ENCODE data around the gene MIDN.

Gene MIDN

GRCh38 chr19:1279782-1280341 is 31.5 kb downstream of the MIDN start:
- no peak overlapping the region for H3K4me3 ChIP-seq (ENCODE audit: low read depth, low read length)
- TF ChIP-seq CTCF (IDR thresholded peaks at IDR 0.05; ENCODE audit: low read depth, low read length, missing control alignments) = peak; percentile 99
- DNase-seq (ENCODE audit: low read depth) = no peak

DNA sequence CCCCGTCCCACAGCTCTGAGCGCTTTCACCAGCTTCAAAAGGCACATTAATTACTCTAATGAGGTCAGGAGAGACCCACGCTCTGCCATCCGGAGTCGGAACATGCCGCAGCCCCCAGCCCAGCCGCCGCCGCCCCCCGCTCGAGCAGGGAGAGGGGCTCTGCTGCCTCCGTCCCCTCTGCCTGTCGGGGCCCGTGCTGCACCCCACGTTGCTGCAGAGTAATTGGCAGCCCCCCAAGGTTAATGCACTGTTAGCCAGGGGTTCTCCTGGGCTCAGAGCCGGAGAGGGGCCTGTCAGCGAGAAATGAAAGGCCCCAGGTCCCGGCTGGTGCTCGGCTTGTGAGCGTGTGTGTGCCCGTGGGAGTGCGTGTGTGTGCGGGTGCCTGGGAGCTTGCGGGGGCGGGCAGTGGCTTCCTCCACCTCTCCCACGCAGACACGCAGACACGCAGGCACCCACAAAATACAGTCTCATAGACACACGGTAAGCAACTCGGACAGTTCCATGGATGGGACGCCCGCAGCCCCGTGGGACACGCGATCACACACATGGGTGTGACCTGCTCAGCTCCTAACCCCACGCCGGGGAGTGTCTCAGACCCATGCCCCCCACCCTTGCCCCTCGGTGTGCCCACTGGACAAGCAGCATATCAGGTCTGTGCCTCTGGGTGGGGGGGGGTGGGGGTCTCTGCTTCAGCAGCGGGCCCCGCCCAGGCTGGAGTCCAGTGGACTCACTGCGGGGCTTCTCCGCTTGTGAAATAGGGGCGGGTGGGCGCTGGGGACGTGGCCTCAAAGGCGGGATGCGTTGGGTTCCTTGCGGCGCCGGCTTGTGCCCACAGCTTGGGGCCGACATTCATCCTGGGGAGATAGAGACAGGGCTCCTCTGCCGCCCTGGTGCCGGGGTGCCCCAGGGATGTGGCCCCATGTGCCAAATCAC is 32.5 kb downstream of the MIDN start:
- no peak overlapping the region for H3K4me3 ChIP-seq (ENCODE audit: low read depth, low read length)
- no peak for TF ChIP-seq CTCF (IDR thresholded peaks at IDR 0.05; ENCODE audit: low read depth, low read length, missing control alignments)
- no peak for DNase-seq (ENCODE audit: low read depth)

DNA sequence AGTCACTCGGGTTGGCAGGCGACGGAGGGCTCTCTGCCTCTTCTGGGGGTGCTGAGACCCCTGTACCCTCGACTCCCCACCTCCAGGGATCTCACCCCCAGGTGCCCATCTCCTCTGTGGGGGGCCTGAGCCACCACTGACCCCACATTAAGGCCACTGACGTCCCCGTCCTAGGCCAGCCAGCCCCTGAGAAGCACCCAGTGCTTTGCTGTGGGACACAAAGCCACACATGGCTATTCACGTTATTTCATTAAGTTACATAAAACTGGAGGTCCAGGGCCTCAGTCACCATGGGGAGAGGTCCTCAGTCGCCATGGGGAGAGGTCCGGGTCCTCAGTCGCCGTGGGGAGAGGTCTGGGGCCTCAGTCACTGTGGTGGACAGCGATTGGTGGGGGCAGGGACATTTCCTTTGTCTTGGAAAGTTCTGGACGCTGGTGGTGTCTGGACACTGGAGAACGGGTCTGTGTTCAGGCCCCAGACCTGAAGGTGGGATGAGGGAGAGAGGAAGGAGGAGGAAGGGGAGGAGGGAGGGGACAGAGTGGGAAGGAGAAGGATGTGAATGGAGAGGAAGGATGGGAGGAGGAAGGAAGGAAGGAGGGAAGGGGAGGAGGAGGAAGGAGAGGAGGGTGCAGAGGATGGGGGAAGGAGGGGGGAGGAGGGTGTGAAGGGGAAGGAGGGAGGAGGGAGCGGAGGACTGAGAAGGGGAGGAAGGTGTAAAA is 33.3 kb downstream of the MIDN start:
- TF ChIP-seq CTCF (IDR thresholded peaks at IDR 0.05; ENCODE audit: low read depth, low read length, missing control alignments) = no peak
- H3K4me3 ChIP-seq (ENCODE audit: low read depth, low read length) = no peak overlapping the region
- no peak for DNase-seq (ENCODE audit: low read depth)

- no peak for DNase-seq (ENCODE audit: low read depth)
- H3K4me3 ChIP-seq (ENCODE audit: low read depth, low read length) = no peak overlapping the region
- TF ChIP-seq CTCF (IDR thresholded peaks at IDR 0.05; ENCODE audit: low read depth, low read length, missing control alignments) = no peak
Measured at GRCh38 chr19:1282588-1283206, 34.3 kb downstream of the MIDN start.

DNA sequence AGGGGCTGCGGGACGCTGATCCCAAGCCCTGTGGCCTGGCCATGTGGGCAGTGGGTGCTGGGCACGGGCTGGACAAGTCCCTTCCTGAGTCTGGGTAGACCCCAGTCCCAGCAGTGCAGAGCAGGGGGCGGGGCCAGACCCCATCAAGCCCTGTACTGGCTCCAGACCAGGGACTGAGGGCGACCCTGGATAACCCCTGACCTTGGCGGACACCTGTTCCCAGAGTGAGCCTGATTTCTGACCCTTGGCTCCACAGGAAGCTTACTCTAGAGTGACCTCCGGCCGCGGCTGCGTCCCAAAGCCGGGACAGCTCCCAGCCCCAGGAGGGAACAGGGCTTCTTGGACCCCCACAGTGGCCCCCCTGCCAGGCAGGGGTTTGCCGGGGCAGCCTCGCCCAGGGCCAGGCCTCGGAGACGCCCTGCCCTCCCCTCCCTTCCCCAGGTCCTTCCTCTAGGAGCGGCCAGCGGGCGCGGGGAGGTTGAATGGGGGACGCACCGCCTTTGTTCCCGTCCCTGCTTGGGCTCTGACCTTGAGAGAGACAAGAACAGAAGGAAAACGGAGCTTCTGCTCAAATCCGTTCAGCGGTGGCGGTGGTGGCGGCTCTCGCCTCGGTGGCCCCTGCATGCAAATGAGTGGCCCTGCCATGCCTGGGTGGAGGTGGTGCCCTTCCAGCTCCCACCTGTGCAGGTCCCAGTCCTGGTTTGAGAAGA is 35.0 kb downstream of the MIDN start:
- no peak for TF ChIP-seq CTCF (IDR thresholded peaks at IDR 0.05; ENCODE audit: low read depth, low read length, missing control alignments)
- no peak for DNase-seq (ENCODE audit: low read depth)
- no peak overlapping the region for H3K4me3 ChIP-seq (ENCODE audit: low read depth, low read length)

- no peak overlapping the region for H3K4me3 ChIP-seq (ENCODE audit: low read depth, low read length)
- no peak for TF ChIP-seq CTCF (IDR thresholded peaks at IDR 0.05; ENCODE audit: low read depth, low read length, missing control alignments)
- DNase-seq (ENCODE audit: low read depth) = no peak
Measured at GRCh38 chr19:1283917-1284292, 35.5 kb downstream of the MIDN start.
